Cardiac septum (tissue), 1 donor: Measurements from ENCODE around the gene SEC23B. TPM values are rescaled to one million over a fixed set of nuclear protein-coding genes. Genes with fewer than 3 reads are reported as not detected.
A peak's percentile ranks its signal among the peaks of the same experiment; 100 is the strongest.
"Not testable (repeated sequence)": the region's sequence is repeated elsewhere in the genome, so short reads cannot be mapped to it uniquely, and the experiment has no call there.

Experiments
- DNase-seq: peaks from one replicate; pipeline ENCODE4 v3.0.0-alpha.2; 2020; ENCODE audit warnings: low spot score
- intact Hi-C: fragments of 100-400 bp; cut with DNase I; formaldehyde crosslinking; loops from one replicate; pipeline ENCODE4 v1.14.0; 2022
- long read RNA-seq: library from polyadenylated mRNA; unstranded; transcript quantifications from one replicate; pipeline ENCODE4 v2.0.0, GENCODE V29; 2021
- total RNA-seq: library from RNA; stranded (reverse); fragmentation: NEBNext Ultra II Directional; extraction: Animal tissue kit (Norgen Biotek cat#: 25700); gene quantifications from one replicate; pipeline ENCODE4 v1.2.1, GENCODE V29; 2021
- donor health status: DM: no; HTN: no; CAD: no.

SEC23B gene
- total RNA-seq = 15.4 TPM
- long read RNA-seq, transcript SEC23B-202 (20 exons, 3,464 nt) = major isoform, 10 of 23 reads
- long read RNA-seq, partial matches to known transcripts = 6 of 23 reads
- long read RNA-seq, other reads (novel, unspliced or antisense) = 3 of 23 reads

- intact Hi-C loops = loop anchor here (2.0 to 5.0 kb wide), 3 partner anchors 41 to 220 kb away; partner anchors contain the start of genes DZANK1, POLR3F, SMIM26 and ZNF133
- DNase-seq = peak; percentile 98
Measured at GRCh38 chr20:18507218-18508191, at the start of gene SEC23B. Gene SEC23B (plus strand): TSS chr20:18507940. CDS start chr20:18510836, 2,896 bp downstream.

GRCh38 chr20:18465536-18466200, 42.1 kb upstream of the SEC23B start:
- intact Hi-C loops = loop anchor here (2.0 kb wide), 2 partner anchors 41 to 177 kb away; partner anchors contain the start of genes SEC23B and ZNF133
- DNase-seq = no peak

GRCh38 chr20:18466574-18466893, 41.2 kb upstream of the SEC23B start:
- DNase-seq = no peak
- intact Hi-C loops = loop anchor here (2.0 kb wide), 2 partner anchors 40 to 178 kb away; partner anchors contain the start of genes SEC23B and ZNF133

GRCh38 chr20:18466894-18467730, 40.6 kb upstream of the SEC23B start, which contains the start of the genes DZANK1 and POLR3F:
Gene DZANK1 (minus strand): TSS chr20:18467030. CDS start chr20:18465358, 1,672 bp downstream.
Gene POLR3F (plus strand): TSS chr20:18467390. CDS start chr20:18467507, 117 bp downstream.
- DNase-seq = peak; percentile 97
- intact Hi-C loops = loop anchor here (2.0 kb wide), 2 partner anchors 40 to 178 kb away; partner anchors contain the start of genes SEC23B and ZNF133

GRCh38 chr20:18477218-18477617, 30.5 kb upstream of the SEC23B start:
- intact Hi-C loops = no loop called here
- no peak for DNase-seq

GRCh38 chr20:18477821-18478220, 29.9 kb upstream of the SEC23B start:
- DNase-seq = no peak
- intact Hi-C loops = no loop called here

GRCh38 chr20:18481596-18481995, 26.1 kb upstream of the SEC23B start:
- DNase-seq = no peak
- intact Hi-C loops = no loop called here

- no peak for DNase-seq
- intact Hi-C loops = no loop called here
Measured at GRCh38 chr20:18488301-18488700, 19.4 kb upstream of the SEC23B start.

- no peak for DNase-seq
- intact Hi-C loops = no loop called here
Measured at GRCh38 chr20:18496042-18496441, 11.7 kb upstream of the SEC23B start.

- intact Hi-C loops = no loop called here
Measured at GRCh38 chr20:18496740-18497592, 10.8 kb upstream of the SEC23B start, which contains the start of gene RBBP9. Gene RBBP9 (minus strand): TSS chr20:18497225. CDS start chr20:18497167, 58 bp downstream.

GRCh38 chr20:18497603-18498002, 10.1 kb upstream of the SEC23B start:
- intact Hi-C loops = no loop called here
- DNase-seq = no peak

More at GRCh38 chr20:18496740-18497592, 10.8 kb upstream of the SEC23B start, which contains the start of gene RBBP9:
- DNase-seq = peak; percentile 94

- DNase-seq, intact Hi-C loops: not testable (repeated sequence)
Measured at GRCh38 chr20:18501672-18502071, 6.1 kb upstream of the SEC23B start.

GRCh38 chr20:18504479-18505060, 3.2 kb upstream of the SEC23B start:
- DNase-seq = no peak
- intact Hi-C loops = loop anchor here (5.0 kb wide), 2 partner anchors 63 to 217 kb away; partner anchors contain the start of genes SMIM26 and ZNF133

GRCh38 chr20:18506744-18507143, 996 bp upstream of the SEC23B start:
- intact Hi-C loops = loop anchor here (2.0 to 5.0 kb wide), 3 partner anchors 40 to 219 kb away; partner anchors contain the start of genes DZANK1, POLR3F, SMIM26 and ZNF133
- no peak for DNase-seq

GRCh38 chr20:18511571-18511970, 3.8 kb downstream of the SEC23B start:
- intact Hi-C loops = no loop called here

GRCh38 chr20:18513208-18513607, 5.5 kb downstream of the SEC23B start:
- intact Hi-C loops = no loop called here

More at GRCh38 chr20:18511571-18511970, 3.8 kb downstream of the SEC23B start:
- DNase-seq = no peak

GRCh38 chr20:18514127-18514526, 6.4 kb downstream of the SEC23B start:
- no peak for DNase-seq
- intact Hi-C loops = no loop called here

More at GRCh38 chr20:18513208-18513607, 5.5 kb downstream of the SEC23B start:
- no peak for DNase-seq
